Upper lobe of left lung (tissue), 6 donors: ENCODE data around the gene EML4. TPM values are rescaled to one million over a fixed set of nuclear protein-coding genes. Genes with fewer than 3 reads are reported as not detected.
A peak's percentile ranks its signal among the peaks of the same experiment; 100 is the strongest.
"Not testable (repeated sequence)": the region's sequence is repeated elsewhere in the genome, so short reads cannot be mapped to it uniquely, and the experiment has no call there.

Experiments used
- ATAC-seq, 2 donors: fragments of 200-7000 bp; cut with Tn5 transposase; one replicate each; pipeline ENCODE4 v1.9.1; 2022; ENCODE audit warnings: mild to moderate bottlenecking in 2 of 2, moderate library complexity in 2 of 2; ENCODE audit not compliant: low FRiP score in 2 of 2
- DNase-seq, 2 donors: peaks; one replicate each; pipeline ENCODE4 v3.0.0-alpha.2; 2019 to 2020
- H3K27ac ChIP-seq, 4 donors: fragments of 200-600 bp; sonication (generic); one replicate each; pipeline ENCODE4 v1.5.1; 2016 to 2019
- H3K27me3 ChIP-seq, 4 donors: fragments of 200-600 bp; sonication (generic); one replicate each; pipeline ENCODE4 v1.5.1; 2017 to 2019
- H3K36me3 ChIP-seq, 4 donors: fragments of 200-600 bp; sonication (generic); one replicate each; pipeline ENCODE4 v1.5.1; 2016 to 2019
- H3K4me1 ChIP-seq, 4 donors: fragments of 200-600 bp; sonication (generic); one replicate each; pipeline ENCODE4 v1.5.1; 2018 to 2019
- H3K4me3 ChIP-seq, 4 donors: fragments of 200-600 bp; sonication (generic); one replicate each; pipeline ENCODE4 v1.5.1; 2017 to 2019; ENCODE audit warnings: mild to moderate bottlenecking in 2 of 4, moderate library complexity in 1 of 4
- H3K9me3 ChIP-seq, 4 donors: fragments of 200-600 bp; sonication (generic); one replicate each; pipeline ENCODE4 v1.5.1; 2018 to 2019
- CTCF ChIP-seq, 6 experiments: fragments of 450-650 bp in 4 of 6; fragments of 200-600 bp in 2 of 6; sonication (generic) in 2 of 6; IDR thresholded peaks; one replicate each; pipeline ENCODE4 v1.5.1; 2016 to 2019; ENCODE audit warnings: antibody characterized with exemption in 6 of 6
- EP300 ChIP-seq, 4 donors: sonication (generic); formaldehyde crosslinking; IDR thresholded peaks; one replicate each; pipeline ENCODE4 v1.5.1; 2017; ENCODE audit warnings: antibody characterized with exemption in 4 of 4, control low read depth in 2 of 4
- POLR2A ChIP-seq, 4 donors: fragments of 450-650 bp; IDR thresholded peaks; one replicate each; pipeline ENCODE4 v1.5.1; 2016 to 2017; ENCODE audit warnings: antibody characterized with exemption in 4 of 4, mild to moderate bottlenecking in 2 of 4
- POLR2AphosphoS5 ChIP-seq, 2 donors: sonication (generic); formaldehyde crosslinking; IDR thresholded peaks; one replicate each; pipeline ENCODE4 v1.5.1; 2017; ENCODE audit warnings: antibody characterized with exemption in 2 of 2
- WGBS, 2 donors: methylation state at CpG; one replicate each; pipeline ENCODE4 v1.1.5; 2017 to 2018; 5-methylcytosine and 5-hydroxymethylcytosine counted together
- total RNA-seq, 6 donors: library from RNA; depleted of rRNA in 4 of 6; stranded (reverse); fragments of >200 nt in 4 of 6; gene quantifications; one replicate each; pipeline versions ENCODE4 v1.1.0 to v1.2.1, GENCODE V29; 2016 to 2021
- donor health status: DM: no; HTN: no; CAD: no; lungs with moderate emphysema.
- donor health status: DM: no; HTN: yes; CAD: no; lungs with severe emphysema.

Gene EML4
- total RNA-seq, 6 donors from 2014 or later: 42.7 to 96.9 (median 62.0) TPM

- DNase-seq (no peak), ATAC-seq (peak; percentile 6 to 74)
- Histone ChIP-seq H3K4me1 (peaks cover 31 to 54% (median 36%) of the 10 kb centered on the region in 4 donors), H3K4me3 (peak overlapping the region in 1 of 4 donors; percentile 28), H3K36me3 (no peaks in the 10 kb centered on the region), H3K27me3 (no peaks in the 10 kb centered on the region), H3K27ac (peak overlapping the region; percentile 57 to 81 (median 60)), H3K9me3 (no peaks in the 10 kb centered on the region)
- 55 to 56% methylated on average over 8 of the region's 8 CpGs for WGBS, 2 donors
- TF ChIP-seq POLR2AphosphoS5 (IDR thresholded peaks at IDR 0.05): peak in 1 of 2 donors; percentile 15
- no peak for TF ChIP-seq POLR2A (IDR thresholded peaks at IDR 0.05)
- no peak for TF ChIP-seq CTCF (IDR thresholded peaks at IDR 0.05)
- no peak for TF ChIP-seq EP300 (IDR thresholded peaks at IDR 0.05)
Measured at GRCh38 chr2:42132191-42132965, 36.8 kb upstream of the EML4 start.

GRCh38 chr2:42132966-42133641 is 36.0 kb upstream of the EML4 start:
- H3K27me3 ChIP-seq: no peaks in the 10 kb centered on the region
- peak; percentile 43 to 91 for DNase-seq
- H3K36me3 ChIP-seq: no peaks in the 10 kb centered on the region
- peaks cover 30 to 53% (median 38%) of the 10 kb centered on the region in 4 donors for H3K4me1 ChIP-seq
- no peaks in the 10 kb centered on the region for H3K9me3 ChIP-seq
- ATAC-seq: peak; percentile 93 to 95
- no peak for TF ChIP-seq EP300 (IDR thresholded peaks at IDR 0.05)
- TF ChIP-seq CTCF (IDR thresholded peaks at IDR 0.05): no peak
- TF ChIP-seq POLR2A (IDR thresholded peaks at IDR 0.05): peak in 2 of 4 donors; percentile 12 to 59
- TF ChIP-seq POLR2AphosphoS5 (IDR thresholded peaks at IDR 0.05): peak; percentile 32 to 69
- peak overlapping the region in 2 of 4 donors; percentile 2 to 28 for H3K4me3 ChIP-seq
- peak overlapping the region; percentile 57 to 81 (median 60) for H3K27ac ChIP-seq
- 7% methylated on average over 15 to 17 of the region's 17 CpGs for WGBS, 2 donors

- ATAC-seq (no peak), DNase-seq (no peak)
- no peak overlapping the region for H3K4me3 ChIP-seq
- no peak for TF ChIP-seq POLR2AphosphoS5 (IDR thresholded peaks at IDR 0.05)
- no peak for TF ChIP-seq POLR2A (IDR thresholded peaks at IDR 0.05)
- TF ChIP-seq CTCF (IDR thresholded peaks at IDR 0.05): no peak
- no peak for TF ChIP-seq EP300 (IDR thresholded peaks at IDR 0.05)
- H3K27ac ChIP-seq: peak overlapping the region in 3 of 4 donors; percentile 57 to 81 (median 61)
- 83 to 87% methylated on average over 9 to 11 of the region's 11 CpGs for WGBS, 2 donors
- no peaks in the 10 kb centered on the region for H3K27me3 ChIP-seq
- no peaks in the 10 kb centered on the region for H3K9me3 ChIP-seq
- H3K36me3 ChIP-seq: no peaks in the 10 kb centered on the region
- peaks cover 29 to 54% (median 40%) of the 10 kb centered on the region in 4 donors for H3K4me1 ChIP-seq
Measured at GRCh38 chr2:42133771-42134195, 35.4 kb upstream of the EML4 start.

- peaks cover 34 to 57% (median 43%) of the 10 kb centered on the region in 4 donors for H3K4me1 ChIP-seq
- not testable (repeated sequence) for H3K9me3 ChIP-seq, ATAC-seq, H3K27me3 ChIP-seq, DNase-seq, H3K27ac ChIP-seq, H3K36me3 ChIP-seq, H3K4me3 ChIP-seq
- WGBS, 2 donors: 87 to 95% methylated on average over 10 of the region's 10 CpGs
Measured at GRCh38 chr2:42134401-42134932, 34.7 kb upstream of the EML4 start.
